ENCODE results near the gene OCSTAMP. TPM values are rescaled to one million over a fixed set of nuclear protein-coding genes. Genes with fewer than 3 reads are reported as not detected.

The OCSTAMP gene
- polyA plus RNA-seq, 1 donor (not counting 4 experiments of a cell fraction or from before 2014, with no cell fraction given) = not detected

GRCh38 chr20:46592580-46593362, 42.3 kb upstream of the OCSTAMP start:
- Histone ChIP-seq H3K4me2 (ENCODE audit: control insufficient read depth, extremely low read depth, insufficient read depth, low read depth, low read length) (no peak overlapping the region), H3K27me3 (ENCODE audit: control insufficient read depth, extremely low read depth, insufficient read depth, low read length) (no peaks in the 10 kb centered on the region), H3K36me3 (ENCODE audit: control insufficient read depth in 2 of 2, extremely low read depth in 1 of 2, insufficient read depth in 2 of 2, low read length in 2 of 2) (no peaks in the 10 kb centered on the region), H3K9me3 (ENCODE audit: control insufficient read depth, low read depth, low read length) (no peaks in the 10 kb centered on the region), H2AFZ (ENCODE audit: control insufficient read depth, low read length) (no peak overlapping the region), H3K4me3 (ENCODE audit: control insufficient read depth in 2 of 3, extremely low read depth in 1 of 3, insufficient read depth in 2 of 3, low read depth in 1 of 3, low read length in 3 of 3) (no peak overlapping the region), H3K27ac (ENCODE audit: control insufficient read depth, insufficient read depth, low read length) (no peak overlapping the region), H3K4me1 (ENCODE audit: control insufficient read depth, extremely low read depth, insufficient read depth, low read length) (no peaks in the 10 kb centered on the region), H3K79me2 (ENCODE audit: control insufficient read depth, insufficient read depth, low read length) (no peaks in the 10 kb centered on the region), H3K9ac (ENCODE audit: control insufficient read depth, extremely low read depth, insufficient read depth, low read length) (no peak overlapping the region), H4K20me1 (ENCODE audit: control insufficient read depth, extremely low read depth, insufficient read depth, low read length) (no peaks in the 10 kb centered on the region), H3K9me1 (ENCODE audit: control insufficient read depth, extremely low read depth, insufficient read depth, low read length) (no peaks in the 10 kb centered on the region)
- dilution Hi-C loops (cut with MboI; ENCODE audit: extremely low pct_ligation_motif_present, low sequenced_read_pairs) = no loop called here
- TF ChIP-seq EZH2 (IDR thresholded peaks at IDR 0.05; ENCODE audit: low read length) = no peak
- TF ChIP-seq, protein P1, sequence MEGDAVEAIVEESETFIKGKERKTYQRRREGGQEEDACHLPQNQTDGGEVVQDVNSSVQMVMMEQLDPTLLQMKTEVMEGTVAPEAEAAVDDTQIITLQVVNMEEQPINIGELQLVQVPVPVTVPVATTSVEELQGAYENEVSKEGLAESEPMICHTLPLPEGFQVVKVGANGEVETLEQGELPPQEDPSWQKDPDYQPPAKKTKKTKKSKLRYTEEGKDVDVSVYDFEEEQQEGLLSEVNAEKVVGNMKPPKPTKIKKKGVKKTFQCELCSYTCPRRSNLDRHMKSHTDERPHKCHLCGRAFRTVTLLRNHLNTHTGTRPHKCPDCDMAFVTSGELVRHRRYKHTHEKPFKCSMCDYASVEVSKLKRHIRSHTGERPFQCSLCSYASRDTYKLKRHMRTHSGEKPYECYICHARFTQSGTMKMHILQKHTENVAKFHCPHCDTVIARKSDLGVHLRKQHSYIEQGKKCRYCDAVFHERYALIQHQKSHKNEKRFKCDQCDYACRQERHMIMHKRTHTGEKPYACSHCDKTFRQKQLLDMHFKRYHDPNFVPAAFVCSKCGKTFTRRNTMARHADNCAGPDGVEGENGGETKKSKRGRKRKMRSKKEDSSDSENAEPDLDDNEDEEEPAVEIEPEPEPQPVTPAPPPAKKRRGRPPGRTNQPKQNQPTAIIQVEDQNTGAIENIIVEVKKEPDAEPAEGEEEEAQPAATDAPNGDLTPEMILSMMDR (optimal IDR thresholded peaks at IDR 0.05 in 1 of 3, IDR thresholded peaks at IDR 0.05 in 1 of 3, conservative IDR thresholded peaks at IDR 0.05 in 1 of 3; ENCODE audit: extremely low read depth in 1 of 3, insufficient read depth in 2 of 3, low read length in 3 of 3) = no peak
- FAIRE-seq (no peak), DNase-seq (ENCODE audit: low read depth, low spot score) (no peak)

DNA sequence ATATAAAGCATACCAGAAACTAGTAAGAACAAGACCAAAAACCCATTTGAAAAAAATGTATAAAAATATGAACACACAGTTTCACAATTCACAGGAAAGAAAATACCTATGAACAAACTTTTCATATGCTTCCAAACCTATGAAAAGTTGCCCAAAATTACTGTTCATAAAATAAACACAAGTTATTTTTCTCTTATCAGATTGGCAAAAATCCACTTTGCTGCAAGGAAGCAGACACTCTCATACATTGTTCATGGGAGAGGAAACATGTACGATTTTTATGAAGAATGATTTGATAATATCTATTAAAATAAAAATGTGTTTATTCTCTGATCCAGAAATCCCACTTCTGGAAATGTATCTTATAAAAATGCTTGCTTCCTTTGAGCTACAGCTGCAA, 40.0 kb upstream of the OCSTAMP start:
- no peaks in the 10 kb centered on the region for H3K4me1 ChIP-seq (ENCODE audit: control insufficient read depth, extremely low read depth, insufficient read depth, low read length)
- no peak for FAIRE-seq
- H3K36me3 ChIP-seq (ENCODE audit: control insufficient read depth in 2 of 2, extremely low read depth in 1 of 2, insufficient read depth in 2 of 2, low read length in 2 of 2) = no peaks in the 10 kb centered on the region
- no peaks in the 10 kb centered on the region for H3K27me3 ChIP-seq (ENCODE audit: control insufficient read depth, extremely low read depth, insufficient read depth, low read length)
- no peaks in the 10 kb centered on the region for H3K79me2 ChIP-seq (ENCODE audit: control insufficient read depth, insufficient read depth, low read length)
- H3K4me2 ChIP-seq (ENCODE audit: control insufficient read depth, extremely low read depth, insufficient read depth, low read depth, low read length) = no peak overlapping the region
- H3K4me3 ChIP-seq (ENCODE audit: control insufficient read depth in 2 of 3, extremely low read depth in 1 of 3, insufficient read depth in 2 of 3, low read depth in 1 of 3, low read length in 3 of 3) = no peak overlapping the region
- no peaks in the 10 kb centered on the region for H4K20me1 ChIP-seq (ENCODE audit: control insufficient read depth, extremely low read depth, insufficient read depth, low read length)
- TF ChIP-seq EZH2 (IDR thresholded peaks at IDR 0.05; ENCODE audit: low read length) = no peak
- TF ChIP-seq, protein P1 (optimal IDR thresholded peaks at IDR 0.05 in 1 of 3, IDR thresholded peaks at IDR 0.05 in 1 of 3, conservative IDR thresholded peaks at IDR 0.05 in 1 of 3; ENCODE audit: extremely low read depth in 1 of 3, insufficient read depth in 2 of 3, low read length in 3 of 3) = no peak
- H3K9me3 ChIP-seq (ENCODE audit: control insufficient read depth, low read depth, low read length) = no peaks in the 10 kb centered on the region
- H2AFZ ChIP-seq (ENCODE audit: control insufficient read depth, low read length) = no peak overlapping the region
- H3K9me1 ChIP-seq (ENCODE audit: control insufficient read depth, extremely low read depth, insufficient read depth, low read length) = no peaks in the 10 kb centered on the region
- H3K27ac ChIP-seq (ENCODE audit: control insufficient read depth, insufficient read depth, low read length) = no peak overlapping the region
- no peak overlapping the region for H3K9ac ChIP-seq (ENCODE audit: control insufficient read depth, extremely low read depth, insufficient read depth, low read length)
- no peak for DNase-seq (ENCODE audit: low read depth, low spot score)
- dilution Hi-C loops (cut with MboI; ENCODE audit: extremely low pct_ligation_motif_present, low sequenced_read_pairs) = no loop called here

Data from keratinocyte (primary cell).